NCI-H2227 (cell line): ENCODE measurements around the gene SLC16A9.

Experiments
- DNase-seq: peaks from one replicate; lab custom pipeline; 2025; ENCODE audit not compliant: unreplicated experiment; lab: John Stamatoyannopoulos, UW

Gene SLC16A9

GRCh38 chr10:59631882-59632807 is 77.5 kb downstream of the SLC16A9 start:
- DNase-seq: no peak

GRCh38 chr10:59631237-59631636 is 78.4 kb downstream of the SLC16A9 start:
- DNase-seq: no peak

GRCh38 chr10:59628965-59629364 is 80.7 kb downstream of the SLC16A9 start:
- DNase-seq: no peak

- no peak for DNase-seq
These were observed 81.2 kb downstream of the SLC16A9 start for GRCh38 chr10:59628456-59628855.

GRCh38 chr10:59627366-59628018 is 82.2 kb downstream of the SLC16A9 start:
- DNase-seq: no peak

GRCh38 chr10:59626523-59626869 is 83.2 kb downstream of the SLC16A9 start:
- DNase-seq: no peak

GRCh38 chr10:59625721-59626522 is 83.7 kb downstream of the SLC16A9 start:
- DNase-seq: peak; percentile 81

- no peak for DNase-seq
These were observed 84.7 kb downstream of the SLC16A9 start for GRCh38 chr10:59624951-59625350.

GRCh38 chr10:59624136-59624535 is 85.5 kb downstream of the SLC16A9 start:
- DNase-seq: no peak

GRCh38 chr10:59623133-59624121 is 86.2 kb downstream of the SLC16A9 start:
- no peak for DNase-seq

GRCh38 chr10:59622320-59623132 is 87.1 kb downstream of the SLC16A9 start:
- peak; percentile 73 for DNase-seq

- no peak for DNase-seq
These were observed 87.9 kb downstream of the SLC16A9 start for GRCh38 chr10:59621771-59622170.

- DNase-seq: no peak
These were observed 91.0 kb downstream of the SLC16A9 start for GRCh38 chr10:59618666-59619065.

GRCh38 chr10:59617996-59618395 is 91.7 kb downstream of the SLC16A9 start:
- DNase-seq: no peak

- no peak for DNase-seq
These were observed 98.6 kb downstream of the SLC16A9 start for GRCh38 chr10:59611048-59611447.

GRCh38 chr10:59607970-59608369 is 101.7 kb downstream of the SLC16A9 start:
- DNase-seq: no peak

GRCh38 chr10:59606551-59606961 is 103.1 kb downstream of the SLC16A9 start:
- peak; percentile 79 for DNase-seq

GRCh38 chr10:59601985-59602384 is 107.7 kb downstream of the SLC16A9 start:
- DNase-seq: no peak
